Esophagus squamous epithelium (tissue), 5 donors: Measurements from ENCODE around the gene UBE2E1. TPM values are rescaled to one million over a fixed set of nuclear protein-coding genes. Genes with fewer than 3 reads are reported as not detected.

Experiments
- DNase-seq: peaks from one replicate; lab custom pipeline; 2025; lab: John Stamatoyannopoulos, UW
- H3K27ac ChIP-seq, 4 donors: fragments of 200-600 bp; sonication (generic); one replicate each; pipeline ENCODE4 v1.5.1; 2016 to 2019; ENCODE audit warnings: mild to moderate bottlenecking in 1 of 4
- H3K27me3 ChIP-seq, 4 donors: fragments of 200-600 bp; sonication (generic); 1 replicate in 3 of 4; 2 replicates in 1 of 4; pipeline versions ENCODE4 v1.5.1 to v1.6.0; 2017 to 2021; ENCODE audit warnings: antibody characterized with exemption in 1 of 4
- H3K36me3 ChIP-seq, 3 donors: fragments of 200-600 bp; sonication (generic); one replicate each; pipeline ENCODE4 v1.5.1; 2016 to 2019
- H3K4me1 ChIP-seq, 3 donors: fragments of 200-600 bp; sonication (generic); one replicate each; pipeline ENCODE4 v1.5.1; 2017 to 2019
- H3K4me3 ChIP-seq, 4 donors: fragments of 200-600 bp; sonication (generic); 1 replicate in 3 of 4; 2 replicates in 1 of 4; pipeline ENCODE4 v1.5.1; 2016 to 2019; ENCODE audit warnings: mild to moderate bottlenecking in 2 of 4, moderate library complexity in 1 of 4
- H3K9me3 ChIP-seq, 3 donors: fragments of 200-600 bp; sonication (generic); one replicate each; pipeline ENCODE4 v1.5.1; 2016 to 2019
- CTCF ChIP-seq, 6 experiments: fragments of 450-650 bp in 4 of 6; fragments of 200-600 bp in 2 of 6; sonication (generic) in 2 of 6; IDR thresholded peaks; one replicate each; pipeline ENCODE4 v1.5.1; 2016 to 2019; ENCODE audit warnings: antibody characterized with exemption in 6 of 6, mild to moderate bottlenecking in 4 of 6, moderate library complexity in 4 of 6
- POLR2A ChIP-seq, 4 donors: fragments of 450-650 bp; IDR thresholded peaks; one replicate each; pipeline ENCODE4 v1.6.1; 2017; ENCODE audit warnings: antibody characterized with exemption in 4 of 4, mild to moderate bottlenecking in 4 of 4, moderate library complexity in 3 of 4
- WGBS, 2 donors: methylation state at CpG; one replicate each; pipeline ENCODE4 v1.1.5; 2018; 5-methylcytosine and 5-hydroxymethylcytosine counted together
- intact Hi-C: fragments of 100-400 bp; cut with DNase I; formaldehyde crosslinking; loops from one replicate; pipeline ENCODE4 v1.15.0; 2022
- total RNA-seq, 4 donors: library from RNA; depleted of rRNA; stranded (reverse); fragments of >200 nt; gene quantifications; one replicate each; pipeline ENCODE4 v1.1.0, GENCODE V29; 2016
- donor health status: DM: yes; HTN: yes; CAD: no.

UBE2E1 gene
- total RNA-seq, 4 donors from 2014 or later = 83.9 to 115 (median 104) TPM

DNA sequence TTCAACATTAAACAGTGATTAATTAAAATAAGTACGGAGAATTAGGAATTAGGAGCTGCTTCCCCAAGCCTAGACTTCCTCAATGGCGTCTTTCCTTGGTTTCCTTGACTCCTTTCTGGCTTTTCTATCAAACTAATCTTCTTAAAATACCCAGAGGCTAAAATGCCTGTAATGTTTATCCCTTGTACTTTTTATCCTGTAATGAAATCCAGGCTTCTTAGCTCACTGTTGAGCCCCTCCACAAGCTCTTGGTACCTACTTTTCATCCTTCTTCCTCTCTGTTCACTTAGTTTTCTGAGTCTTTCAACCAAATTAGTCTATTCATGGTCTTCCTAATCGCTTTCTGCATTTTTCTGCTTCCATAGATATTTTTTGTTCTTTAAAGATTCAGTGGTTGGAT lies 6.9 kb upstream of the UBE2E1 start:
- Histone ChIP-seq H3K9me3 (no peaks in the 10 kb centered on the region), H3K27me3 (no peaks in the 10 kb centered on the region), H3K4me1 (peaks cover 0 to 14% (median 0%) of the 10 kb centered on the region in 3 donors), H3K36me3 (no peaks in the 10 kb centered on the region), H3K27ac (no peak overlapping the region), H3K4me3 (no peak overlapping the region)
- 36 to 71% methylated on average over 3 of the region's 3 CpGs for WGBS, 2 donors
- DNase-seq = no peak
- no peak for TF ChIP-seq POLR2A (IDR thresholded peaks at IDR 0.05)
- no peak for TF ChIP-seq CTCF (IDR thresholded peaks at IDR 0.05)
- intact Hi-C loops = no loop called here

DNA sequence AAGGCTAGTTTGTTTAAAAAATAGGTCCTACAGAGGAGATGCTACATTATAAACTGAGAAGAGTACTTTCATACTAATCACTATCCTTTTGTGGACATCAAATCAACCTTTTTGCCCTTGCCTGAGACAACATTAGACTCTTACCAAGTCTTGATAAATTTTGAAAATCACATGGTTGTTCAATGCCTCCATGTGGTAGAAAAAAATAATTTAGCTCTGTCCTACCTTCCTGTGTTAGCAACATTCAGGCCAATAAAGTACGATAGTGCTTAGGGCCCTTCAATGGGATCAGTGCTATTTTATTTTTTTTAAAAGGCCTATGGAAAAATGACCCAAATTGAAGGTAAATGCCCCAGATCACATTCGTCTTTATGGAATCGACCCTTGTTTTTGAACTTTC lies 5.0 kb upstream of the UBE2E1 start:
- DNase-seq = no peak
- H3K4me1 ChIP-seq = peaks cover 0 to 26% (median 0%) of the 10 kb centered on the region in 3 donors
- H3K27ac ChIP-seq = no peak overlapping the region
- H3K4me3 ChIP-seq = no peak overlapping the region
- H3K27me3 ChIP-seq = no peaks in the 10 kb centered on the region
- intact Hi-C loops = no loop called here
- no peaks in the 10 kb centered on the region for H3K36me3 ChIP-seq
- 78 to 83% methylated on average over 3 of the region's 3 CpGs for WGBS, 2 donors
- H3K9me3 ChIP-seq = no peaks in the 10 kb centered on the region
- TF ChIP-seq CTCF (IDR thresholded peaks at IDR 0.05) (peak in 1 of 6 experiments; percentile 23), POLR2A (IDR thresholded peaks at IDR 0.05) (no peak)

DNA sequence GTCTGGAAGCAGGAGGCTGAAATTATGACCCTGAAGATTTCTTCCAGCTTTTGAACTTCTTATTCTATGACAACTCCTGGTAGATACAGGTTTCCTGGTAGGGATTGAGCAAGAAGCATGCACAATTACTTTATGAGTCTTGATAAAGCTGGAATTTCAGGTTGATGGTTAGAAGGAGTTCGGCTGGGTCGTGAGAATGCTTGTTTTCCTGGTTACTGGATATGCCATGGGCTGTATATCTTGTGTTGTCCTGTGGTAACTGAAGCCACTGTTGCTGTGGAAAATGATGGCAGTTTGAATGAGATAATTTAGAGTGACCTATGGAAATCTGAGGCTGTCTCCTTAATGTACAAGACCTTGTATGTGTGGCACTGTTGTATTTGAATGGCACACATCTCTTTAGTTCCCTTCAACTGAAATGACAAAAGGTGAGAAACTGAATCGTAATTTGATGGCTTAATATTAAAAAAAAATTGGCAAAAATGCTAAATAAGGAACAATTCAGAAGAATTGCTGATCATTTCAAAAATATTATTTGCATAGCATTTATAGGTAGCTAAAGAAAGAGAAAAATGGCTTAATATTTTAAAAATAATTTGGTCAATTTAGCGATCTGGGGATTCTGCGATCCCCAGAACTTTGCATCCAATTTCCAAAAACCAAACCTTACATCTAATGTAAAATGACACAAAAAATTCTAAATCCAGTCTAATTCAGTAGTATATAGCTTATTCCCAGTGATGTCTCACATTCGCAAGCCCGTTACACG lies 1.1 kb upstream of the UBE2E1 start:
- H3K27ac ChIP-seq = peak overlapping the region in 1 of 4 donors; percentile 88
- 73 to 75% methylated on average over 8 of the region's 8 CpGs for WGBS, 2 donors
- DNase-seq = no peak
- H3K4me3 ChIP-seq = no peak overlapping the region
- intact Hi-C loops = no loop called here
- peaks cover 0 to 3% (median 0%) of the 10 kb centered on the region in 3 donors for H3K36me3 ChIP-seq
- TF ChIP-seq CTCF (IDR thresholded peaks at IDR 0.05) = no peak
- TF ChIP-seq POLR2A (IDR thresholded peaks at IDR 0.05) = no peak
- peaks cover 11 to 38% (median 21%) of the 10 kb centered on the region in 3 donors for H3K4me1 ChIP-seq
- H3K9me3 ChIP-seq = no peaks in the 10 kb centered on the region
- no peaks in the 10 kb centered on the region for H3K27me3 ChIP-seq

- Histone ChIP-seq H3K27ac (peak overlapping the region; percentile 88 to 92 (median 90)), H3K36me3 (peaks cover 0 to 3% (median 0%) of the 10 kb centered on the region in 3 donors), H3K4me1 (peaks cover 11 to 44% (median 25%) of the 10 kb centered on the region in 3 donors), H3K9me3 (no peaks in the 10 kb centered on the region), H3K27me3 (no peaks in the 10 kb centered on the region), H3K4me3 (peak overlapping the region; percentile 86 to 96 (median 92))
- WGBS, 2 donors = 47 to 49% methylated on average over 7 of the region's 7 CpGs
- intact Hi-C loops = no loop called here
- no peak for DNase-seq
- no peak for TF ChIP-seq POLR2A (IDR thresholded peaks at IDR 0.05)
- no peak for TF ChIP-seq CTCF (IDR thresholded peaks at IDR 0.05)
Observed at GRCh38 chr3:23805210-23805632, 534 bp upstream of the UBE2E1 start.
